Keratinocyte (primary cell): Measurements from ENCODE around the gene PRKCSH. TPM values are rescaled to one million over a fixed set of nuclear protein-coding genes. Genes with fewer than 3 reads are reported as not detected.

Experiments
- DNase-seq: peaks from one replicate; pipeline ENCODE4 v3.0.0-alpha.2; 2011; ENCODE audit warnings: low read depth, missing footprints, low spot score
- FAIRE-seq: peaks from 2 replicates; lab custom pipeline; 2011; peaks lifted over from hg19 to GRCh38; lab: Jason Lieb, UNC
- H2AFZ ChIP-seq: 2 replicates; pipeline ENCODE4 v1.6.0; 2012; ENCODE audit warnings: low read length, control low read depth, inconsistent platforms; ENCODE audit not compliant: control insufficient read depth
- H3K27ac ChIP-seq: 2 replicates; pipeline ENCODE4 v1.5.1; 2011; ENCODE audit warnings: low read length; ENCODE audit not compliant: control insufficient read depth, insufficient read depth
- H3K27me3 ChIP-seq: 3 replicates; pipeline ENCODE4 v1.6.0; 2011; ENCODE audit warnings: low read length; ENCODE audit not compliant: control insufficient read depth, insufficient read depth; ENCODE audit errors: extremely low read depth
- H3K36me3 ChIP-seq, 2 experiments: 2 replicates in 1 of 2; 3 replicates in 1 of 2; pipeline ENCODE4 v1.5.1; 2011; ENCODE audit warnings: low read length in 2 of 2, mild to moderate bottlenecking in 1 of 2; ENCODE audit not compliant: control insufficient read depth in 2 of 2, insufficient read depth in 2 of 2; ENCODE audit errors: extremely low read depth in 1 of 2
- H3K4me1 ChIP-seq: 3 replicates; pipeline ENCODE4 v1.5.1; 2011; ENCODE audit warnings: low read length; ENCODE audit not compliant: control insufficient read depth, insufficient read depth; ENCODE audit errors: extremely low read depth
- H3K4me2 ChIP-seq: 3 replicates; pipeline ENCODE4 v1.6.0; 2011; ENCODE audit warnings: low read depth, low read length; ENCODE audit not compliant: control insufficient read depth, insufficient read depth; ENCODE audit errors: extremely low read depth
- H3K4me3 ChIP-seq, 3 experiments: fragments of 200-600 bp in 1 of 3; sonication (generic) in 1 of 3; 2 replicates in 2 of 3; 3 replicates in 1 of 3; pipeline ENCODE4 v1.5.1; 2011 to 2016; ENCODE audit warnings: low read length in 3 of 3, mild to moderate bottlenecking in 3 of 3, control low read depth in 2 of 3, inconsistent platforms in 1 of 3, low read depth in 1 of 3, mixed read lengths in 1 of 3, mixed run types in 1 of 3, moderate library complexity in 1 of 3; ENCODE audit not compliant: control insufficient read depth in 2 of 3, insufficient read depth in 2 of 3; ENCODE audit errors: extremely low read depth in 1 of 3
- H3K79me2 ChIP-seq: 2 replicates; pipeline ENCODE4 v1.6.0; 2012; ENCODE audit warnings: low read length; ENCODE audit not compliant: control insufficient read depth, insufficient read depth
- H3K9ac ChIP-seq: 3 replicates; pipeline ENCODE4 v1.6.0; 2011; ENCODE audit warnings: low read length; ENCODE audit not compliant: control insufficient read depth, insufficient read depth; ENCODE audit errors: extremely low read depth
- H3K9me1 ChIP-seq: 3 replicates; pipeline ENCODE4 v1.6.0; 2011; ENCODE audit warnings: low read length; ENCODE audit not compliant: control insufficient read depth, insufficient read depth; ENCODE audit errors: extremely low read depth
- H3K9me3 ChIP-seq: 2 replicates; pipeline ENCODE4 v1.5.1; 2012; ENCODE audit warnings: low read depth, low read length; ENCODE audit not compliant: control insufficient read depth
- H4K20me1 ChIP-seq: 3 replicates; pipeline ENCODE4 v1.6.0; 2011; ENCODE audit warnings: low read length; ENCODE audit not compliant: control insufficient read depth, insufficient read depth; ENCODE audit errors: extremely low read depth
- EZH2 ChIP-seq: IDR thresholded peaks from one replicate; pipeline ENCODE4 v1.6.1; 2012; ENCODE audit warnings: inconsistent platforms, mild to moderate bottlenecking, low read length, moderate library complexity
- dilution Hi-C: fragments of 300-500 bp; cut with MboI; formaldehyde crosslinking; loops from one replicate; pipeline ENCODE4 v1.7.0; 2020; ENCODE audit warnings: low sequenced_read_pairs; ENCODE audit not compliant: extremely low pct_ligation_motif_present
- polyA plus RNA-seq, 5 experiments: library from polyadenylated mRNA; depleted of rRNA in 3 of 5; stranded (reverse) in 3 of 5; stranded (forward) in 1 of 5; unstranded in 1 of 5; fragments of >200 nt; gene quantifications; 1 replicate in 1 of 5; 2 replicates in 3 of 5; 3 replicates in 1 of 5; pipeline versions ENCODE4 v1.2.1 to v1.2.3, GENCODE V29; 2011 to 2012; ENCODE audit warnings: missing spikeins in 2 of 5, low read depth in 1 of 5, low replicate concordance in 1 of 5
- TF ChIP-seq, protein P1 (sequence below), 3 experiments: IDR thresholded peaks in 1 of 3; conservative IDR thresholded peaks in 1 of 3; optimal IDR thresholded peaks in 1 of 3; 2 replicates in 2 of 3; 3 replicates in 1 of 3; pipeline versions ENCODE3 to v1.5.1; 2011; ENCODE audit warnings: low read length in 3 of 3, mild to moderate bottlenecking in 3 of 3, moderate library complexity in 2 of 3, control low read depth in 1 of 3, inconsistent platforms in 1 of 3; ENCODE audit not compliant: insufficient read depth in 2 of 3; ENCODE audit errors: extremely low read depth in 1 of 3

The PRKCSH gene
- polyA plus RNA-seq, 1 donor (not counting 4 experiments of a cell fraction or from before 2014, with no cell fraction given), result 56.3 TPM

DNA sequence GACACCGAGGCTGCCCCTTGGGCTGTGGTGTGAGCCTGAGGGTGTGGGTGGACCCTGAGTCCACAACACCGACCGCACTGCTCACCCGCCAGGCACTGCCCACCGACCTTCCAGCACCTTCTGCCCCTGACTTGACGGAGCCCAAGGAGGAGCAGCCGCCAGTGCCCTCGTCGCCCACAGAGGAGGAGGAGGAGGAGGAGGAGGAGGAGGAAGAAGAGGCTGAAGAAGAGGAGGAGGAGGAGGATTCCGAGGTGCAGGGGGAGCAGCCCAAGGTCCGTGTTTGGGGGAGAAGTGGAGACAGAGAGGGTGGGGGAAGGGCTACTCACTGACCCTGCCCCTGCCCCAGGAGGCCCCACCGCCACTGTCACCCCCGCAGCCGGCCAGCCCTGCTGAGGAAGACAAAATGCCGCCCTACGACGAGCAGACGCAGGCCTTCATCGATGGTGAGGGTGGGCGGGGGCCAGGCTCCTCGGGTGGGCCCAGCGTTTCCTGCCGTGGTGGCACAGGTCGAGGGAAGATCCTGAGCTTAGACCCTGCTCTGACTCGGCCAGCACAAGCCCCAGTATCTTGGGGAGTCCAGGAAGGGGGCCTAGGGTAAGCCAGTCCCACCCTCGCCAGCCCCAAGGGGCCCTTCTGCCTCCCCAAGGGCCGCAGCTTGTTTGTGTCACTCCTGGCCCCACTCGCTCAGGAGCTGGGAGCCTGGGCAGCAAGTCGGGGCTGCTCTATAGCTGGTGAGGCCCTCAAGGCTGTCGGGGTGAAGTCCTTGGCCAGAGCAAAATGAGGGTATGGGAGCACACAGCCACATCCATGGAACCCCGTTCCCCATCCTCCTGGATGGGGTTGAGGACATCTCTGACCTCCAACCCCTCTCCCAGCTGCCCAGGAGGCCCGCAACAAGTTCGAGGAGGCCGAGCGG, 12.2 kb downstream of the PRKCSH start:
- peaks cover 7% of the 10 kb centered on the region for H3K79me2 ChIP-seq
- peaks cover 11% of the 10 kb centered on the region for H3K4me1 ChIP-seq
- FAIRE-seq (no peak), DNase-seq (no peak)
- H3K27ac ChIP-seq, result no peak overlapping the region
- no peaks in the 10 kb centered on the region for H3K27me3 ChIP-seq
- H3K36me3 ChIP-seq, result peaks cover 21 to 30% of the 10 kb centered on the region in 2 experiments
- no peaks in the 10 kb centered on the region for H3K9me3 ChIP-seq
- no peak overlapping the region for H3K4me2 ChIP-seq
- no peak for TF ChIP-seq EZH2
- TF ChIP-seq, protein P1, sequence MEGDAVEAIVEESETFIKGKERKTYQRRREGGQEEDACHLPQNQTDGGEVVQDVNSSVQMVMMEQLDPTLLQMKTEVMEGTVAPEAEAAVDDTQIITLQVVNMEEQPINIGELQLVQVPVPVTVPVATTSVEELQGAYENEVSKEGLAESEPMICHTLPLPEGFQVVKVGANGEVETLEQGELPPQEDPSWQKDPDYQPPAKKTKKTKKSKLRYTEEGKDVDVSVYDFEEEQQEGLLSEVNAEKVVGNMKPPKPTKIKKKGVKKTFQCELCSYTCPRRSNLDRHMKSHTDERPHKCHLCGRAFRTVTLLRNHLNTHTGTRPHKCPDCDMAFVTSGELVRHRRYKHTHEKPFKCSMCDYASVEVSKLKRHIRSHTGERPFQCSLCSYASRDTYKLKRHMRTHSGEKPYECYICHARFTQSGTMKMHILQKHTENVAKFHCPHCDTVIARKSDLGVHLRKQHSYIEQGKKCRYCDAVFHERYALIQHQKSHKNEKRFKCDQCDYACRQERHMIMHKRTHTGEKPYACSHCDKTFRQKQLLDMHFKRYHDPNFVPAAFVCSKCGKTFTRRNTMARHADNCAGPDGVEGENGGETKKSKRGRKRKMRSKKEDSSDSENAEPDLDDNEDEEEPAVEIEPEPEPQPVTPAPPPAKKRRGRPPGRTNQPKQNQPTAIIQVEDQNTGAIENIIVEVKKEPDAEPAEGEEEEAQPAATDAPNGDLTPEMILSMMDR (optimal IDR thresholded peaks at IDR 0.05 in 1 of 3, IDR thresholded peaks at IDR 0.05 in 1 of 3, conservative IDR thresholded peaks at IDR 0.05 in 1 of 3; ENCODE audit: extremely low read depth in 1 of 3, insufficient read depth in 2 of 3, low read length in 3 of 3), result no peak
- H3K4me3 ChIP-seq, result no peak overlapping the region
- no peak overlapping the region for H3K9ac ChIP-seq
- dilution Hi-C loops, result no loop called here
- H3K9me1 ChIP-seq, result no peaks in the 10 kb centered on the region
- no peaks in the 10 kb centered on the region for H4K20me1 ChIP-seq
- no peak overlapping the region for H2AFZ ChIP-seq

DNA sequence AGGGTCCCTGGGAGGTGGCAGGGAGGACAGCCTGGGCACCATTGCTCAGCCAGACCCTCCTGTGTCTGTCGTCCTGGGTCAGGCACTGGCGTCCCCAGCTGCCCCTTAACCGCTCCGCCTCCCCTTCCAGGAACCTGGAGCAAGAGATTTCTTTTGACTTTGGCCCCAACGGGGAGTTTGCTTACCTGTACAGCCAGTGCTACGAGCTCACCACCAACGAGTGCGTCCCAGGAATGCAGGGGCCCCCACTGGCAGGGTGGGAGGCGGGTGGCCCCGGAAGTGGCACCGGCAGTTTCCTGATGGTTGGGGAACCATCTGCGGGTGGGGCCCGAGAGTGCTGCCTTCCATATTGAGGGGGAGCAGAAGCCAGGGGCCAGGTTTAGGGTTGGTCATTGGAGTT, 13.0 kb downstream of the PRKCSH start:
- no peak overlapping the region for H3K4me2 ChIP-seq
- DNase-seq, result no peak
- no peaks in the 10 kb centered on the region for H3K9me3 ChIP-seq
- dilution Hi-C loops, result no loop called here
- H4K20me1 ChIP-seq, result no peaks in the 10 kb centered on the region
- no peak overlapping the region for H3K4me3 ChIP-seq
- H2AFZ ChIP-seq, result no peak overlapping the region
- no peak for FAIRE-seq
- TF ChIP-seq, protein P1 (optimal IDR thresholded peaks at IDR 0.05 in 1 of 3, IDR thresholded peaks at IDR 0.05 in 1 of 3, conservative IDR thresholded peaks at IDR 0.05 in 1 of 3; ENCODE audit: extremely low read depth in 1 of 3, insufficient read depth in 2 of 3, low read length in 3 of 3), result no peak
- TF ChIP-seq EZH2, result no peak
- no peaks in the 10 kb centered on the region for H3K27me3 ChIP-seq
- H3K9ac ChIP-seq, result no peak overlapping the region
- no peaks in the 10 kb centered on the region for H3K9me1 ChIP-seq
- H3K4me1 ChIP-seq, result peaks cover 11% of the 10 kb centered on the region
- no peak overlapping the region for H3K27ac ChIP-seq
- H3K79me2 ChIP-seq, result peaks cover 7% of the 10 kb centered on the region
- H3K36me3 ChIP-seq, result peaks cover 21 to 30% of the 10 kb centered on the region in 2 experiments
